GM21526 (cell line): ENCODE results near the gene DAO.
"Not testable (repeated sequence)": the region's sequence is repeated elsewhere in the genome, so short reads cannot be mapped to it uniquely, and the experiment has no call there.

Experiments
- ATAC-seq: cut with Tn5 transposase; IDR thresholded peaks from one replicate; pipeline ENCODE4 v1.9.1; 2021; ENCODE audit warnings: moderate library complexity; ENCODE audit not compliant: unreplicated experiment, low FRiP score

DAO gene

GRCh38 chr12:108879615-108880254 lies at the start of gene DAO:
Gene DAO (plus strand): TSS chr12:108880092. CDS start chr12:108885007, 4,915 bp downstream.
- ATAC-seq: no peak

- no peak for ATAC-seq
Observed at GRCh38 chr12:108831309-108831991, 48.4 kb upstream of the DAO start.

GRCh38 chr12:108832208-108832607 lies 47.7 kb upstream of the DAO start:
- ATAC-seq: no peak

GRCh38 chr12:108832730-108833354 lies 47.0 kb upstream of the DAO start:
- ATAC-seq: no peak

GRCh38 chr12:108833355-108833733 lies 46.5 kb upstream of the DAO start:
- ATAC-seq: no peak

- no peak for ATAC-seq
Observed at GRCh38 chr12:108833757-108834472, 46.0 kb upstream of the DAO start.

GRCh38 chr12:108835860-108836634 lies 43.8 kb upstream of the DAO start:
- no peak for ATAC-seq

- no peak for ATAC-seq
Observed at GRCh38 chr12:108837239-108837638, 42.7 kb upstream of the DAO start.

GRCh38 chr12:108837680-108838079 lies 42.2 kb upstream of the DAO start:
- ATAC-seq: no peak

- peak; percentile 73 for ATAC-seq
Observed at GRCh38 chr12:108838194-108839017, 41.5 kb upstream of the DAO start.

- no peak for ATAC-seq
Observed at GRCh38 chr12:108839018-108839889, 40.6 kb upstream of the DAO start.

GRCh38 chr12:108839890-108840230 lies 40.0 kb upstream of the DAO start:
- no peak for ATAC-seq

- no peak for ATAC-seq
Observed at GRCh38 chr12:108840605-108841332, 39.1 kb upstream of the DAO start.

- not testable (repeated sequence) for ATAC-seq
Observed at GRCh38 chr12:108841825-108842224, 38.1 kb upstream of the DAO start.

GRCh38 chr12:108842361-108842760 lies 37.5 kb upstream of the DAO start:
- ATAC-seq: no peak

GRCh38 chr12:108843187-108843586 lies 36.7 kb upstream of the DAO start:
- ATAC-seq: no peak

GRCh38 chr12:108845696-108846095 lies 34.2 kb upstream of the DAO start:
- ATAC-seq: no peak

- ATAC-seq: no peak
Observed at GRCh38 chr12:108846290-108846701, 33.6 kb upstream of the DAO start.
